ENCODE measurements around the gene YPEL1.

- TF ChIP-seq, protein P1, sequence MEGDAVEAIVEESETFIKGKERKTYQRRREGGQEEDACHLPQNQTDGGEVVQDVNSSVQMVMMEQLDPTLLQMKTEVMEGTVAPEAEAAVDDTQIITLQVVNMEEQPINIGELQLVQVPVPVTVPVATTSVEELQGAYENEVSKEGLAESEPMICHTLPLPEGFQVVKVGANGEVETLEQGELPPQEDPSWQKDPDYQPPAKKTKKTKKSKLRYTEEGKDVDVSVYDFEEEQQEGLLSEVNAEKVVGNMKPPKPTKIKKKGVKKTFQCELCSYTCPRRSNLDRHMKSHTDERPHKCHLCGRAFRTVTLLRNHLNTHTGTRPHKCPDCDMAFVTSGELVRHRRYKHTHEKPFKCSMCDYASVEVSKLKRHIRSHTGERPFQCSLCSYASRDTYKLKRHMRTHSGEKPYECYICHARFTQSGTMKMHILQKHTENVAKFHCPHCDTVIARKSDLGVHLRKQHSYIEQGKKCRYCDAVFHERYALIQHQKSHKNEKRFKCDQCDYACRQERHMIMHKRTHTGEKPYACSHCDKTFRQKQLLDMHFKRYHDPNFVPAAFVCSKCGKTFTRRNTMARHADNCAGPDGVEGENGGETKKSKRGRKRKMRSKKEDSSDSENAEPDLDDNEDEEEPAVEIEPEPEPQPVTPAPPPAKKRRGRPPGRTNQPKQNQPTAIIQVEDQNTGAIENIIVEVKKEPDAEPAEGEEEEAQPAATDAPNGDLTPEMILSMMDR (IDR thresholded peaks at IDR 0.05; ENCODE audit: low read length): no peak
- no peak for TF ChIP-seq EZH2 (IDR thresholded peaks at IDR 0.05; ENCODE audit: borderline replicate concordance, low read length)
Observed at GRCh38 chr22:21691816-21692215, 43.8 kb downstream of the YPEL1 start.

Measured in OCI-LY1 (cell line).